ENCODE data around the gene ALK.

DNA sequence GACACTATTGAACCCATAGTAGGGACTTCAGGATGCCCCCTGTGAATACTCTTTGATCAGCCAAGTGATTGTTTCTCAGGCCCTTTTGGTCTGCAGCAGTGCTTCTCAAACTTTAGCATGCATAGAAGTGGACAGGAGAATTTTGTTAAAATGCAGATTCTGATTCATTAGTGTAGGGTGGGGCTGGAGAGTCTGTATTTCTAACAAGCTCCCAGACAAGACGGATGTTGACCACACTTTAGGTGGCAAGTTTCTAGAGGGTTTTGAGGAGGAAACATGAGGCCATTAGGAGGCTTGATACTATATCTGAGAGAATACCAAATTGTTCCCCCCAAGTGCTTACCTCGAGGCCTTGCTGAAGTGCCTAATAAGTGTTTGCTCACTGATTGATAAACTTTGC lies 488.3 kb downstream of the ALK start:
- TF ChIP-seq EZH2 (optimal IDR thresholded peaks at IDR 0.05; ENCODE audit: low read depth, low read length) (no peak), EZH2phosphoT487 (IDR thresholded peaks at IDR 0.05; ENCODE audit: low read length) (no peak)
- TF ChIP-seq, protein P1, sequence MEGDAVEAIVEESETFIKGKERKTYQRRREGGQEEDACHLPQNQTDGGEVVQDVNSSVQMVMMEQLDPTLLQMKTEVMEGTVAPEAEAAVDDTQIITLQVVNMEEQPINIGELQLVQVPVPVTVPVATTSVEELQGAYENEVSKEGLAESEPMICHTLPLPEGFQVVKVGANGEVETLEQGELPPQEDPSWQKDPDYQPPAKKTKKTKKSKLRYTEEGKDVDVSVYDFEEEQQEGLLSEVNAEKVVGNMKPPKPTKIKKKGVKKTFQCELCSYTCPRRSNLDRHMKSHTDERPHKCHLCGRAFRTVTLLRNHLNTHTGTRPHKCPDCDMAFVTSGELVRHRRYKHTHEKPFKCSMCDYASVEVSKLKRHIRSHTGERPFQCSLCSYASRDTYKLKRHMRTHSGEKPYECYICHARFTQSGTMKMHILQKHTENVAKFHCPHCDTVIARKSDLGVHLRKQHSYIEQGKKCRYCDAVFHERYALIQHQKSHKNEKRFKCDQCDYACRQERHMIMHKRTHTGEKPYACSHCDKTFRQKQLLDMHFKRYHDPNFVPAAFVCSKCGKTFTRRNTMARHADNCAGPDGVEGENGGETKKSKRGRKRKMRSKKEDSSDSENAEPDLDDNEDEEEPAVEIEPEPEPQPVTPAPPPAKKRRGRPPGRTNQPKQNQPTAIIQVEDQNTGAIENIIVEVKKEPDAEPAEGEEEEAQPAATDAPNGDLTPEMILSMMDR (IDR thresholded peaks at IDR 0.05; ENCODE audit: low read length): no peak
